Hepatic stellate cell (primary cell): Measurements from ENCODE around the gene CNTNAP5.

Experiments
- DNase-seq: peaks from one replicate; pipeline ENCODE4 v3.0.0; 2011; ENCODE audit warnings: low spot score

The CNTNAP5 gene

DNA sequence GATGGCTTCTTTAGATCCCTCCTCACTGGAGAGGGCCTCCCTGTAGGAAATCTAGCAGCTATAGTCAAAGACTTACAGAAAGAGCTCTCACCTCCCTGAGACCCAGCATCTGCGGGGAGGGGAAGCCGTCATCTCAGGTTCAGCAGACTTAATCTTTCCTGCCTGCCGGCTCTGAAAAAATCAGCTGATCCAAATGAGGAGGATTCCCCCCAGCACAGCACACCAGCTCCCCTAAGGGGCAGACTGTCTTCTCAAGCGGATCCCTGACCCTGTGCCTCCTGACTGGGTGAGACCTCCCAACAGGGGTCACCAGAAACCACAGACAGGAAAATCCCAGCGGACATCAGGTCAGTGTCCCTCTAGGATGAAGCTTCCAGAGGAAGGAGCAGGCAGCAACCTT is 601.9 kb downstream of the CNTNAP5 start:
- DNase-seq = no peak

DNA sequence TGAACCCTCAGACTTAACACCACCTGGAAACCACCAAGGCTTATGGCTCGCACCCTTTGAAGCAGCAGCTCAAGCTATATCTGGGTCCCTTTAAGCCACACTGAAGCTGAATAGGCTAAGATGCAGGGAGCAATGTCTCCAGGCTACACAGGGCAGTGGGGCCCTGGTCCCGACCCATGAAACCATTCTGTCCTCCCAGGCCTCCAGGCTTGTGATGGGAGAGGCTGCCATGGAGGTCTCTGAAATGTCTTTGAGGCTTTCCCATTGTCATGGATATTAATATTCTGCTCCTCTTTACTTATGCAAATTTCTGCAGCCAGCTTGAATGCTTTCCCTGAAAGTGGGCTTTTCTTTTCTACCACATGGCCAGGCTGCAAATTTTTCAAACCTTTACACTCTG is 608.7 kb downstream of the CNTNAP5 start:
- no peak for DNase-seq

GRCh38 chr2:124639524-124639923 is 614.4 kb downstream of the CNTNAP5 start:
- no peak for DNase-seq

- DNase-seq = no peak
These were observed 615.2 kb downstream of the CNTNAP5 start for GRCh38 chr2:124640221-124640750.

- no peak for DNase-seq
These were observed 621.2 kb downstream of the CNTNAP5 start for GRCh38 chr2:124646166-124646815.

DNA sequence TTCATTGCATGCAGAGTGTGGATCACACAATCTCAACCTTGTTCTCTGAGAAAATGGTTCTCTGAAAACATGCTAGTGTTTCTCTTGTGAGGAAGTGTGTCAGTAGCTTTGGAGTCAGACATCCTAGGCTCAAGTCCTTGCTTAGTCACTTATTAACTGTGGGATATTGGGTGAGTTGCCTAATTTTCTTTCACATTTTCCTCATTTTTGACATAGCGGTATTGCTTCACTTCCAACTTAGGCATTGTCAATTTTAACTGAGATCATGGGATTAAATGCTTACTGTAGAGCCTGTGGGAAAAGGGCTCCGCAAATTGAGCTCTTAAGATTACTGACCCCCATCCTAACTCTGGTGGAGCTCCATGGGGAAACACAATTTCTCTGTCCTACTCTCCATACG is 622.2 kb downstream of the CNTNAP5 start:
- DNase-seq = no peak

DNA sequence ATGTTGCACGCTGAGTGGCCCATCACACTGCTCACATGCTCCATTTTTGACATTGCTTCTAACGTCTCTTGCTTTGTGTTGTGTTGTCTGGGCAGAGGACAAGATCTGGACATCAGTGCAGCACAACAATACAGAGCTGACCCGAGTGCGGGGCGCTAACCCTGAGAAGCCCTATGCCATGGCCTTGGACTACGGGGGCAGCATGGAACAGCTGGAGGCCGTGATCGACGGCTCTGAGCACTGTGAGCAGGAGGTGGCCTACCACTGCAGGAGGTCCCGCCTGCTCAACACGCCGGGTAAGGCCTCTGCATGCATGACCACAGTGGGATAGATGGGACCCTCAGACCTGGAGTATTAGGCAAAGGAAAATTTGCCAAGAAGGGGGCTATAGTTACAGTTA is 622.6 kb downstream of the CNTNAP5 start:
- DNase-seq = no peak

DNA sequence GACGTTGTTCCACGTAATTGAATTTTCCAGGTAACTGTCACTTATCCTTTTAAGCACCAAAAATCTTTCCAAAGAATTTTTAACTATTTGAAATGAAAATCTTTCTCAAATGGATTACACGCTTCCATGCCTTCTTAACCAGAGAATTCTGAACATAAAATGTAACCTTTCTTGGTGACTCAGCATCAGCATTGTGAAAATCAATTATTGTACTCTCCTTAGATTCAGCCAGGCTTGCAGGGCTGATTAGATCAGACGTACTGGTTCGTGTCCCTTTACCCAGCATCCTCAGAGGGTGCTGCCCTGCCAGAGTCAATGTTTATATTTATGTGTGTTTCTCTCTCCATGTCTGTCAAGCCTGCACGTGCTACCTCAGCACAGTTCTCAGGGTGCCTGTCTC is 623.9 kb downstream of the CNTNAP5 start:
- no peak for DNase-seq

DNA sequence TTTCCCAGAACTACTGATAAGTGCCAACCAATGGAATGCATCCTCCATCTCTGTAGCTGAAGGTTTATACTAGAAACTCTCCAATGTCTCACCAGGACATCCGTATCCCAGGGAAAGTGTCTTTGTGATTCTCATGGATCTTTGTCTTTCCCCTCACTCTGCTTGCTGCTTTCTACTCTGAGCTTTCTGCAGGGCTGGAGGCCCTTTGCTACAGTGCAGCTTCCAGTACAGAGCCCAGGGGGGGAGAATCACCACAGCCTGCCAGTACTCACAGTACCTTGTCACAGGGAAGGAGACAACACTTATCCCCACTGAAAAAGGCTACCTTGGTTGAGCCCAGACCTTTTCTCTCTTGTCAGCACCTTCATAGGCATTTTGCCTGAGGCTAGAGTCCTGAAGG is 627.0 kb downstream of the CNTNAP5 start:
- no peak for DNase-seq

GRCh38 chr2:124658373-124658772 is 633.3 kb downstream of the CNTNAP5 start:
- DNase-seq = no peak

DNA sequence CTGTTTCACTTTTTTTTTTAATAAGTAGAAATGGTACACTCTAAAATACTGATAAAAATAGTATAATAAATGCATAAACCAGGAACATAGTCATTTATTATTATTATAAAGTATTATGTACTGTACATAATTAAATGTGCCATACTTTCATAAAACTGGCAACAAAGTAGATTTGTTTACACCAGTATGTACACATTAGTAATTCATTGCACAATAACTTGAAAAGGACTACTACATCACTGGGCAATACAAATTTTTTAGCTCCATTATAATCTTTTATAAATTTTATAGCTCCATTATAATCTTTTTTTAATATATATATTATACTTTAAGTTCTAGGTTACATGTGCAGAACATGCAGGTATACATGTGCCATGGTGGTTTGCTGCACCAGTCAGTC is 636.5 kb downstream of the CNTNAP5 start:
- DNase-seq = no peak

DNA sequence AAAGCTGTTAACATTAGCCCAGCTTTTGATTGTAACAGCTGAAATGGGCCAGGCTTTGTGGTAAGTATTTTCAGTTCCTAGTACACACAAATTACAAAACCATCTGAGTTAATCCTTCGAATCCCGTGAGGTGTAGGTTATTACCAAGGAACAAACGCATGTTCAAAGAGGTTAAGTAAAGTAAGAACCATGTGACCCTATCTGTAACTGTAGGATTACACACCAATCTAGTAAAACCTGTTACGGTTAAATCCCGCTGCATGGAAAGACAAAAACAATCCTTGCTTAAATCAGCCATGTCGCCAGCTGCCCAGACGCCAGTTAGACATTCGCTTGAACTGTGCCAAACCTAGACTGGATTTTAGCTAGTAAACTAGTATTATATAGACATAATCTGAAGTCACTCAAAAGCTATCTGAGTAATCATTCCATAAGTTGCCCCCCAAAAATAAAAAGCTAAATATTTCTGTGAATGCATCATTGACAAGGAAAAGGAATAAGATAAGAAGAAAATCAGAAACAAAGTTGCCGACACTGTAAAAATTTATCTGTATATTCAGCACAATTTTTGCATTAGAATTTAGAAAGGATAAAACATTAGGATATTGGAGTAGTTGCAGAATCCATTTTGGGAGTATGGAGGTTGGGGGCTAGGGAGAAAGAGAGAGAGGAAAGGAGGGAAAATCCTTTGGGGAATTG is 638.0 kb downstream of the CNTNAP5 start:
- no peak for DNase-seq

- no peak for DNase-seq
These were observed 638.5 kb downstream of the CNTNAP5 start for GRCh38 chr2:124663645-124663997.

- no peak for DNase-seq
These were observed 639.3 kb downstream of the CNTNAP5 start for GRCh38 chr2:124664363-124664762.

DNA sequence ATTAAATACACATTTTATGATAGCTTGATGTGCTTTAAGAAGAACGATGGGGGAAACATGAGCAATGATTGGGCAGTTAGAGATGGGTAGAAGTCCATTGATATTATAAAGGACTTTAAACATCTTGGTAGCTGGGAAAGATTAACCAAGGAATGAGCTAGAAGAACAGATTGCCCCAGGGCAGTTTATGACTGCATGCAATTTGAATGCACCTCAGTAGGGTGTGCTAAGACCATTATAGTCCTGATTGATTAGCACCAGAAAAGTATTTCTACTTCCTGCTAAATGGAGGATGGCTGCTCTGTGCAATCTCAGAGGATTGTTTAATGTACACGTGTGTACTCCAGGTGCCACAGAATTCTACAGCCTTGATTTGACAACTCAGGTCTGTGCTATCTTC is 641.9 kb downstream of the CNTNAP5 start:
- DNase-seq = no peak

- DNase-seq = no peak
These were observed 643.1 kb downstream of the CNTNAP5 start for GRCh38 chr2:124668161-124668560.

- DNase-seq = no peak
These were observed 645.1 kb downstream of the CNTNAP5 start for GRCh38 chr2:124670187-124670586.

GRCh38 chr2:124678043-124678442 is 653.0 kb downstream of the CNTNAP5 start:
- no peak for DNase-seq

DNA sequence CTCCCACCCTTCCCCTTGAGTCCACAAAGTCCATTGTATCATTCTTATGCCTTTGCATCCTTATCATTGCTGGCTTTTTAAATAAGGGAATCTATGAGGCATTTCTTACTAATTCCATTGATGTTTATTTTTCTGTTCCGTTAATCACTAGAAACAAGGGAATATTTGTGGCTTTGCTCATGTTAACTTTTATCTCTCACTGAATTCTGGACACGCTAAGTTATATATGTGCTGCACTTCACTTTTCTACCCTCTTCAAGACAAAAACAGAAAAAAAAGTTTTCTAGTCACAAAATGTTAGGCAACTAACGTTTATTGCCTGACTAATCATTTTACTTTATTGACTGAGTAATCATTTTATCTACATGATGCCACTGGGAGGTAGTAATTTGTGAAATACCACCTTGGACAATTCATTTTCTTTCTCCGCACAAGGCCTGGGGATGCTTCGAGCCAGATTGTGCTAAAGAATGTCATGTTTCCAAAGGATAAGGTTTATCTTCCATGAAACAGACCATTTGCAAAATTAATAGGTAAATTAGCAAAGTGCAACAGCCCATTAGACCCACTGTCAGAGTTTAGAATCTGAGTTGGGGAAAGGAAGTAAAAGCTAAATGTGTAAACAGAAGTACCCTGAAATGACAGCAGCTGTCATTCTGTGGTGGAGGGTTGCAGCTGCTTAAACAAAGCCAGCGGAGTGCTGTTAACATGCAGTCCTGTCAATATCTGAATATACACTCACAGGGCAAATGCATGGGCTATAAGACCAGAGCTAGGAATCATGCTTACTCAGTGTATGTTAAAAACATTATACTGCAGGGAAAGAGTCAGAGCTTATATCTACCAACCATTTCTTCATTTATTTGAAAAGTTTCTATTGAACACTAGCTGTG is 658.7 kb downstream of the CNTNAP5 start:
- no peak for DNase-seq

DNA sequence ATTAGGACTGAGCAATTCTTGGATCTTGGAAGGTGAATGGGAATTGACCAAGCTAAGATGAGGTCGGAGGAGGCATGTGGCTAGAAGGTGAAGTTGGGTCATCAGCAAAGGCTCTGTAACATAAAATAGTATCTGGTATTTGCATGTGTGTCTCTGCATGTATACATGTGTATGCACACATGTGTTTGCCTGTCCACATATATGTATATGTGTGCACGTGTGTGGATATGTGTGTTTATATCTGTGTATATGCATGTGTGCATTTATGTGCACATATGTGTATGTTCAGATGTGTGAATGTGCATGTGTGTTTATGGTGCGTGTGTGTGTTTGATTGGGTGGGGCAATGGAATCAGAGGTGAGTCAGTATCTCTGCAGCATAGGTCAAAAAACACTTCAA is 664.3 kb downstream of the CNTNAP5 start:
- no peak for DNase-seq

DNA sequence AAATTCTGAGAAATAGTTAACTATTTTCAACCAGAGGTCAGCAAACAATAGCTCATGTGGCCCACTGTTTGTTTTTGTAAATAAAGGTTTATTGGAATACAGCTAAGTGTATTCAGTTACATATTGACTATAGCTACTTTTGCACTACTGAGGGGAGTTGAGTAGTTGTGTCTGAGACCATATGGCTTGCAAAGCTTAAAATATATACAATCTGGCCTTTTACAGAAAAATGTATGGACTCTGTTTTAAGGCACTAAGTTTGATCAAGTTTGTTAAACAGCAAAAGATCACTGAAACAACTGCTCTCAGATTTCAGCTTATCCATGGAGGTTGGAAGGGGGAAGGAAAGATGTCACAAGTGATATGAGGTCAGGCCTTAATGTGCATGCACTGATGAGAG is 667.1 kb downstream of the CNTNAP5 start:
- DNase-seq = no peak

GRCh38 chr2:124692707-124693106 is 667.6 kb downstream of the CNTNAP5 start:
- DNase-seq = no peak

- no peak for DNase-seq
These were observed 668.1 kb downstream of the CNTNAP5 start for GRCh38 chr2:124693156-124693555.
